A549 (cell line): ENCODE results near the gene FOXF2.
"Not testable (repeated sequence)": the region's sequence is repeated elsewhere in the genome, so short reads cannot be mapped to it uniquely, and the experiment has no call there.

Source experiments
- BHLHE40 ChIP-seq: IDR thresholded peaks from 2 replicates; pipeline ENCODE4 v1.6.1; 2012; ENCODE audit warnings: low read depth, low read length, inconsistent platforms
- CTCF ChIP-seq: fragments of >200 bp; sonication (Bioruptor Twin); formaldehyde crosslinking; IDR thresholded peaks from 3 replicates; pipeline ENCODE4 v1.5.1; 2016
- KDM5A ChIP-seq: fragments of 200-600 bp; sonication (generic); IDR thresholded peaks from 2 replicates; pipeline ENCODE4 v1.6.1; 2016; ENCODE audit warnings: antibody characterized with exemption, mild to moderate bottlenecking
- POLR2A ChIP-seq: IDR thresholded peaks from 2 replicates; pipeline ENCODE4 v1.6.1; 2012; ENCODE audit warnings: mild to moderate bottlenecking, low read length
- RAD21 ChIP-seq, 2 experiments: fragments of >200 bp in 1 of 2; sonication (Bioruptor Twin) in 1 of 2; formaldehyde crosslinking in 1 of 2; IDR thresholded peaks in 1 of 2; conservative IDR thresholded peaks in 1 of 2; 2 replicates in 1 of 2; 3 replicates in 1 of 2; pipeline ENCODE4 v1.6.1; 2012 to 2018; ENCODE audit warnings: inconsistent platforms in 1 of 2
- ZFP36 ChIP-seq: fragments of 450-650 bp; IDR thresholded peaks from 2 replicates; pipeline ENCODE4 v1.6.1; 2014; ENCODE audit warnings: borderline replicate concordance; ENCODE audit not compliant: partially characterized antibody

- not testable (repeated sequence) for TF ChIP-seq RAD21 (conservative IDR thresholded peaks at IDR 0.05 in 1 of 2, IDR thresholded peaks at IDR 0.05 in 1 of 2); CTCF; KDM5A; BHLHE40; POLR2A; ZFP36
Observed at GRCh38 chr6:1369695-1370094, 19.7 kb upstream of the FOXF2 start.
